Lower leg skin (tissue), 3 donors: ENCODE data around the gene TRMT13.

Source experiments
- CTCF ChIP-seq, 3 donors: fragments of 450-650 bp; IDR thresholded peaks; one replicate each; pipeline ENCODE4 v1.5.1; 2016; ENCODE audit warnings: antibody characterized with exemption in 3 of 3, mild to moderate bottlenecking in 3 of 3, moderate library complexity in 2 of 3
- POLR2A ChIP-seq, 2 donors: fragments of 450-650 bp; IDR thresholded peaks; one replicate each; pipeline ENCODE4 v1.6.1; 2016 to 2017; ENCODE audit warnings: antibody characterized with exemption in 2 of 2, mild to moderate bottlenecking in 1 of 2, moderate library complexity in 1 of 2

GRCh38 chr1:100151679-100152078 is 18.7 kb downstream of the TRMT13 start:
- TF ChIP-seq CTCF (IDR thresholded peaks at IDR 0.05), result no peak
- TF ChIP-seq POLR2A (IDR thresholded peaks at IDR 0.05), result no peak
